Left lung (tissue), 10 donors: ENCODE data around the gene FABP1. TPM values are rescaled to one million over a fixed set of nuclear protein-coding genes. Genes with fewer than 3 reads are reported as not detected.
A peak's percentile ranks its signal among the peaks of the same experiment; 100 is the strongest.

Source experiments
- ATAC-seq: fragments of 200-7000 bp; cut with Tn5 transposase; one replicate; pipeline ENCODE4 v1.9.1; 2020; ENCODE audit warnings: moderate library complexity
- DNase-seq, 4 donors: peaks; one replicate each; pipeline ENCODE4 v3.0.0-alpha.2; 2013 to 2020
- H3K27ac ChIP-seq, 2 donors: fragments of 200-600 bp; sonication (generic) in 1 of 2; one replicate each; pipeline versions ENCODE4 v1.5.0 to v1.8.0; 2020 to 2021
- H3K27me3 ChIP-seq, 2 donors: fragments of 200-600 bp; sonication (generic) in 1 of 2; one replicate each; pipeline versions ENCODE4 v1.5.0 to v1.8.0; 2020 to 2021
- H3K36me3 ChIP-seq, 2 donors: fragments of 200-600 bp; sonication (generic) in 1 of 2; one replicate each; pipeline versions ENCODE4 v1.5.0 to v1.8.0; 2020 to 2021
- H3K4me1 ChIP-seq, 2 donors: fragments of 200-600 bp; one replicate each; pipeline ENCODE4 v1.8.0; 2021
- H3K4me3 ChIP-seq, 2 donors: fragments of 200-600 bp; sonication (generic) in 1 of 2; one replicate each; pipeline versions ENCODE4 v1.5.0 to v1.8.0; 2020 to 2021; ENCODE audit warnings: mild to moderate bottlenecking in 1 of 2
- H3K9me3 ChIP-seq, 2 donors: fragments of 200-600 bp; sonication (generic) in 1 of 2; one replicate each; pipeline versions ENCODE4 v1.5.0 to v1.8.0; 2020 to 2021
- intact Hi-C, 2 donors: fragments of 100-400 bp; cut with DNase I; formaldehyde crosslinking; loops; one replicate each; pipeline versions ENCODE4 v1.11.2 to v1.14.2; 2022
- polyA plus RNA-seq, 6 donors: library from polyadenylated mRNA; unstranded; fragments of 120-200 nt; gene quantifications; one replicate each; pipeline ENCODE4 v1.2.1, GENCODE V29; 2013; ENCODE audit not compliant: insufficient read length in 6 of 6
- total RNA-seq, 2 donors: library from RNA; stranded (reverse); fragmentation: NEBNext Ultra II Directional; extraction: Animal tissue kit (Norgen Biotek cat#: 25700); gene quantifications; one replicate each; pipeline ENCODE4 v1.2.1, GENCODE V29; 2021
- TF ChIP-seq, protein P1 (sequence below), 2 donors: fragments of 200-600 bp; sonication (generic) in 1 of 2; IDR thresholded peaks; one replicate each; pipeline versions ENCODE4 v1.5.0 to v1.8.0; 2021; ENCODE audit warnings: antibody characterized with exemption in 2 of 2
- donor health status: DM: no; HTN: yes; CAD: no.
- donor health status: DM: no; HTN: no; CAD: no.

FABP1 gene
- total and polyA plus RNA-seq, 8 donors, result 0.13 to 2.5 (median 1.4) TPM; not detected in 5

DNA sequence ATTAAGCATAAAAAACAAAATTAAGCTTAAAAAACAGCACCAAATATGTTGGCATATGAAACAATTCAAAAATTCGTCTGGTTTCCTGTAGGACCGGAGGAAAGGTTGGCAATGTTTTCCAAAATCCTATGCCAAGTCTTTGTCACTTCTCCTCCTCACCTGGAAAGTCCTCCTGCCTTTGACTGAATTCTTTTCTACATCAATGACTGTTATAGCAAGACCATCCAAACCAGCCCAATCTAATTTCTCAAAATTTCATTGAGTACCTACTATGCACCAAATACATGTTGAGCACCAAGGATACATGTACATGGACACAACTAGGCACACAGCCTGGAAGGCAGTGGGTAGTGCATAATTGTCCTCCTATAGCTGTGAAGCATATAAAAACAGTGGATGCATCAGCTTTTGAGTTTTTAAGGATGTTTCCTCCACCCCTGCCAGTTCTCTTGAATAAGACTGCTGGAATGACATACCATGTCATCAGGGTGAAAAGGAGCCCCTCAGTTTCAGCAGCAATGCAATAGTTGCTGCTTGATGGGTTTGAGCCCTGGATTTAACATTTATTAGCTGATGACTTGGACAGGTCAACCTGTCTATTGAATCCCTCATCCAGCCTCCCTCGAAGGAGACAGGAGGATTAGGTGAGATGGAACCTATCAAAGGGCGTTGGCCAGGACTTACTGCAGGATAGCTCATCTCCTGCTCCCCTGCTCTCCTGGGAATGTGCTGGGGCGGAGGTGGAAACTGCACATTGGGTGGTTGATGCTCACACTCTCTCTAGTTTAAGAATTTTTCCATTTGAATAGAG lies 4.5 kb downstream of the FABP1 start:
- Histone ChIP-seq H3K4me1 (no peaks in the 10 kb centered on the region), H3K9me3 (no peaks in the 10 kb centered on the region), H3K36me3 (no peaks in the 10 kb centered on the region), H3K27ac (no peak overlapping the region), H3K27me3 (peaks cover 0 to 21% of the 10 kb centered on the region in 2 donors), H3K4me3 (no peak overlapping the region)
- no peak for DNase-seq
- TF ChIP-seq, protein P1, sequence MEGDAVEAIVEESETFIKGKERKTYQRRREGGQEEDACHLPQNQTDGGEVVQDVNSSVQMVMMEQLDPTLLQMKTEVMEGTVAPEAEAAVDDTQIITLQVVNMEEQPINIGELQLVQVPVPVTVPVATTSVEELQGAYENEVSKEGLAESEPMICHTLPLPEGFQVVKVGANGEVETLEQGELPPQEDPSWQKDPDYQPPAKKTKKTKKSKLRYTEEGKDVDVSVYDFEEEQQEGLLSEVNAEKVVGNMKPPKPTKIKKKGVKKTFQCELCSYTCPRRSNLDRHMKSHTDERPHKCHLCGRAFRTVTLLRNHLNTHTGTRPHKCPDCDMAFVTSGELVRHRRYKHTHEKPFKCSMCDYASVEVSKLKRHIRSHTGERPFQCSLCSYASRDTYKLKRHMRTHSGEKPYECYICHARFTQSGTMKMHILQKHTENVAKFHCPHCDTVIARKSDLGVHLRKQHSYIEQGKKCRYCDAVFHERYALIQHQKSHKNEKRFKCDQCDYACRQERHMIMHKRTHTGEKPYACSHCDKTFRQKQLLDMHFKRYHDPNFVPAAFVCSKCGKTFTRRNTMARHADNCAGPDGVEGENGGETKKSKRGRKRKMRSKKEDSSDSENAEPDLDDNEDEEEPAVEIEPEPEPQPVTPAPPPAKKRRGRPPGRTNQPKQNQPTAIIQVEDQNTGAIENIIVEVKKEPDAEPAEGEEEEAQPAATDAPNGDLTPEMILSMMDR (IDR thresholded peaks at IDR 0.05), result no peak
- no peak for ATAC-seq
- intact Hi-C loops, result no loop called here

DNA sequence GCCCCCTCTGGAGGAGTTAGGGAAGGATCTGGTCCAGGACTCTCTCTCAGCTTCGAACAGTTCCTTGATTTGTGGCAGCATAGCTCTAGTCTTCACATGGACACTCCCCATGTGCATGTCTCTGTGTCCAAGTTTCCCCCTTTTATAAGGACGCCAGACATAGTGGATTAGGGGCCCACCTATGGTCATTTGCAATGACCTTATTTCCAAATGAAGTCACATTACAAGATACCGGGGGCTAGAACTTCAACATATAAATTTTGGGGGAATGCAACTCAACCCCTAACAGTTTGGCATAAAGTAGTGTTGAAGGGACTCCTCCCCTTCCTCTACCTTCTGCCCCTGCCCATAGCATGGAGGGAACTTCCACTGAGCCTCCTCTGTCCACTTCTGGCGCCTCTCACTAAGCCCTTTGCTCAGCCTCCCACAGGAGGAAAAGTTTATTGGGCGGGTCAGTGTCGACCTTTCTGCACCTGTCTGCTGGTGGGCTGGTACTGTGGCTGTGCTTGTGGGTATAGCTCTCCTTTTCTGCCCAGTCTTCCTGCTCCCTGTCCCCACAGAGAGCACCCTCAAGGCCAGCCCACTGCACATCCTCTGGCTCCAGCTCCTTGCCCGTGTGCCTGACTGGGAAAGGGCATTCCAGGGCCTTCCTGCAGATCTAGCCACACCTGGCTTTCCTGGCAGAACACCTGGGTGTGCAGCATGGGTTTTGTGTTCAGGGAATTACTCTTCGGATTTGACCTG lies 5.5 kb downstream of the FABP1 start:
- intact Hi-C loops, result no loop called here
- DNase-seq, result no peak
- Histone ChIP-seq H3K4me1 (no peaks in the 10 kb centered on the region), H3K9me3 (no peaks in the 10 kb centered on the region), H3K36me3 (no peaks in the 10 kb centered on the region), H3K27me3 (peaks cover 0 to 26% of the 10 kb centered on the region in 2 donors), H3K4me3 (no peak overlapping the region), H3K27ac (no peak overlapping the region)
- no peak for ATAC-seq
- TF ChIP-seq, protein P1 (IDR thresholded peaks at IDR 0.05), result no peak

- H3K4me3 ChIP-seq, result no peak overlapping the region
- TF ChIP-seq, protein P1 (IDR thresholded peaks at IDR 0.05), result no peak
- intact Hi-C loops, result no loop called here
- ATAC-seq (peak; percentile 83), DNase-seq (no peak)
- H3K36me3 ChIP-seq, result no peaks in the 10 kb centered on the region
- H3K4me1 ChIP-seq, result no peaks in the 10 kb centered on the region
- no peak overlapping the region for H3K27ac ChIP-seq
- H3K27me3 ChIP-seq, result peaks cover 0 to 20% of the 10 kb centered on the region in 2 donors
- no peaks in the 10 kb centered on the region for H3K9me3 ChIP-seq
Observed at GRCh38 chr2:88121678-88122077, 6.2 kb downstream of the FABP1 start.

DNA sequence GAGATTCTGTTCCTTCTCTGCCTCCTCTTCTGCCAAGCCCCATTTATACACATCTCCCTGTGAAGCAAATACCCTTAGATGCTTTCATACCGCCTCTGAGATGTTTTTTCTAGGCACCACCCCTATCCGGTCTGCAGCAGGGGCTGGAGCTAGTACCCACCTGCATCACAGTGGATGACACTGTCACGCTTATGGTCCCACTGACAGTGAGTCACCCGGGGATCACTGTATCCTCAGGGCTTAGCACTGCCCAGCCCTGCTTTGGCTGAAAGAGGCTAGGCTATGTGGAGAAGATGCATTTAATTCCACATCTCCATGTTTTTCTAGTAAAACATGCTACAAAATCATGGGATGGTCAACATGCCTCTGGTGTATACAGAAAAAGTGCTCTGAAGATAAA lies 9.9 kb downstream of the FABP1 start:
- no peaks in the 10 kb centered on the region for H3K9me3 ChIP-seq
- no peaks in the 10 kb centered on the region for H3K4me1 ChIP-seq
- intact Hi-C loops, result no loop called here
- TF ChIP-seq, protein P1 (IDR thresholded peaks at IDR 0.05), result no peak
- peaks cover 0 to 12% of the 10 kb centered on the region in 2 donors for H3K27me3 ChIP-seq
- DNase-seq (no peak), ATAC-seq (no peak)
- no peak overlapping the region for H3K27ac ChIP-seq
- H3K36me3 ChIP-seq, result no peaks in the 10 kb centered on the region
- no peak overlapping the region for H3K4me3 ChIP-seq
